Activated CD4-positive, alpha-beta T cell treated with anti-CD3 and anti-CD28 coated beads for 36 hours (primary cell): ENCODE data around the gene ARL5C. TPM values are rescaled to one million over a fixed set of nuclear protein-coding genes. Genes with fewer than 3 reads are reported as not detected.

Experiments used
- ATAC-seq: fragments of 200-7000 bp; cut with Tn5 transposase; one replicate; pipeline ENCODE4 v1.10.0; 2021; ENCODE audit warnings: mild to moderate bottlenecking, moderate library complexity
- CTCF ChIA-PET: fragments of 350-600 bp; sonication (Branson Sonifier 250); formaldehyde crosslinking; loops from one replicate; lab custom pipeline; 2021; ENCODE audit warnings: antibody characterized with exemption; lab: Charles Lee
- POLR2A ChIA-PET: fragments of 350-600 bp; sonication (Branson Sonifier 250); formaldehyde crosslinking; loops from one replicate; lab custom pipeline; 2021; ENCODE audit warnings: antibody characterized with exemption, inconsistent platforms; lab: Charles Lee
- DNase-seq: peaks from one replicate; pipeline ENCODE4 v3.0.0-alpha.2; 2020
- H3K27ac Mint-ChIP-seq: one replicate; pipeline ENCODE4 v1.8.0; 2021; ENCODE audit warnings: mixed read lengths
- H3K27me3 Mint-ChIP-seq: one replicate; pipeline ENCODE4 v1.8.0; 2021; ENCODE audit warnings: mixed read lengths
- H3K36me3 Mint-ChIP-seq: one replicate; pipeline ENCODE4 v1.8.0; 2021; ENCODE audit warnings: low read depth, mixed read lengths
- H3K4me1 Mint-ChIP-seq: one replicate; pipeline ENCODE4 v1.8.0; 2021; ENCODE audit warnings: mixed read lengths
- H3K4me3 Mint-ChIP-seq: one replicate; pipeline ENCODE4 v1.8.0; 2021; ENCODE audit warnings: mild to moderate bottlenecking, moderate library complexity, mixed read lengths
- H3K9me3 Mint-ChIP-seq: one replicate; pipeline ENCODE4 v1.8.0; 2021; ENCODE audit warnings: low read depth, mixed read lengths
- intact Hi-C, 2 experiments: fragments of 100-400 bp; cut with DNase I in 1 of 2; cut with micrococcal nuclease in 1 of 2; formaldehyde crosslinking; loops; one replicate each; pipeline versions ENCODE4 v1.14.2 to v1.15.1; 2022 to 2024; cut with DNase I, micrococcal nuclease
- total RNA-seq, 2 experiments: library from RNA; stranded (reverse); gene quantifications; one replicate each; pipeline ENCODE4 v1.2.3, GENCODE V29; 2021

The ARL5C gene
- total RNA-seq, 2 experiments from 2014 or later: not detected

DNA sequence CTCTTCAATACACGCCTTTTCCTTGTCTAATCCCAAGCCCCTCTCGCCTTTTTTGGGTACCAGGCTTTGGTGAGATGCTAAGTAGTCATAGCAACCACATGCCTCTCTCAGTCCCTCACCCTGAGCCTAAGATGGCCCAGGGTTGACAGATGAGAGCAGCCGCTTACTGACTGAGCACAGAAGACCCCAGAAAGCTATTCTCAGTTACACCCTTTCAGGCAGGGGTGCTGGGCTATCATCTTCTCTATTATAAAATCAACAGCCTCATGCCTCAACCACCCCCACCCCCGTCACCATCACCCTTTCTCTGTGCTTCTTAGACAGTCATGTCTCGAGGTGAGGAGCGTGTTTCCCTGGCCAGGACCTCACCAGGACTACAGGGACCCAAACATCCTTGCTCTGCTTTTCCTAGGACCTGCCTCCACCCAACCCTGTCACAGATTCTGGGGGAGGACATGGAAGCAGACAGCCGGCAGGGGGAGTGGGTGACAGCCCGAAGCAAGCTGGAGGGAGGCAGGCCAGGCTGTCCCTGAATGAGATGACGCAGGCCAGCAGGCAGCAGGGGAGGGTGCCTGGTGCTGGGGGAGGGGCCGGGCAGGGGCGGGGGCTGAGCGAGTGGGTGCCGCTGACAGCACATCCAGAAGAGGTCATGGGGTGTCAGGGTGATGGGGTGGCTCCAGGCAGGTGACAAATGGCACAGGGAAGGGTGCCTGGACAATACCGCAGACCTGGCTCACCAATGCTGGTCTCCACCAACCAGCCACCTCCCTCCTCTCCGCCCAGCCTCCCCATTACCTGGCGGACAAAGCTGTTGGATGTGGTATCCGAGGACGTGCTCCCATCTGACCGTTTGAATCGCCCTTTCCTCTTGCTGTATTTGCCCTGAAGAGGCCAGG is 28.4 kb upstream of the ARL5C start:
- ChIA-PET CTCF (interaction anchor here (0.7 kb wide), 1 partner anchor 51 kb away, joined by 3 read pairs; no protein-coding TSS in a partner anchor), POLR2A (interaction anchor here (1.0 kb wide), 1 partner anchor 23 kb away, joined by 3 read pairs; no protein-coding TSS in a partner anchor)
- no peak for ATAC-seq

DNA sequence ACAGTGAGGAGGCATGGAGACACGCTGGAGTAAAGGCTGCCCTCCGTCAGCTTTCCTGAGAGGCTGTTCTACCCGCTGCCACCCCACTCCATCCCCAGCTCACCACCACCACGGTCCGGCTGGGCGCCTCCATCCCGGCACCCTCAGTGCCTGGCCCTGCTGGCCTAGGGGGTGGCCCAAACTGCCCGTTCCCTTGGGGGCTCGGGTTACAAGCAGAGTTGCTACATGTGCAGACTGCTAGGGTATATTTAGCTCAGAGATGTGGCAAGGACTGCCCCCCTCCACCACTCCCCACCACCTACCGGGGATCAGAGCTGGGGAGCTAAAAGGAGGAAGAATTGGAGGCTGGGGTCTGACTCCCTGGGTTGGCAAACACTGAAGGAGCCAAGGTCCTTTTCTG is 27.4 kb upstream of the ARL5C start:
- H3K9me3 Mint-ChIP-seq: no peaks in the 10 kb centered on the region
- intact Hi-C loops: no loop called here
- H3K36me3 Mint-ChIP-seq: peaks cover 6% of the 10 kb centered on the region
- peaks cover 9% of the 10 kb centered on the region for H3K4me1 Mint-ChIP-seq
- H3K27me3 Mint-ChIP-seq: no peaks in the 10 kb centered on the region
- CTCF ChIA-PET: interaction anchor here (1.3 kb wide), 1 partner anchor 45 kb away, joined by 3 read pairs; no protein-coding TSS in a partner anchor
- DNase-seq (no peak), ATAC-seq (no peak)
- POLR2A ChIA-PET: no interaction called here
- H3K4me3 Mint-ChIP-seq: no peak overlapping the region
- no peak overlapping the region for H3K27ac Mint-ChIP-seq

More for the DNA sequence above, 28.4 kb upstream of the ARL5C start:
- H3K4me1 Mint-ChIP-seq: peaks cover 18% of the 10 kb centered on the region
- H3K36me3 Mint-ChIP-seq: peaks cover 5% of the 10 kb centered on the region
- intact Hi-C loops: no loop called here
- H3K27ac Mint-ChIP-seq: no peak overlapping the region
- no peaks in the 10 kb centered on the region for H3K27me3 Mint-ChIP-seq
- H3K4me3 Mint-ChIP-seq: no peak overlapping the region
- H3K9me3 Mint-ChIP-seq: no peaks in the 10 kb centered on the region
- no peak for DNase-seq

DNA sequence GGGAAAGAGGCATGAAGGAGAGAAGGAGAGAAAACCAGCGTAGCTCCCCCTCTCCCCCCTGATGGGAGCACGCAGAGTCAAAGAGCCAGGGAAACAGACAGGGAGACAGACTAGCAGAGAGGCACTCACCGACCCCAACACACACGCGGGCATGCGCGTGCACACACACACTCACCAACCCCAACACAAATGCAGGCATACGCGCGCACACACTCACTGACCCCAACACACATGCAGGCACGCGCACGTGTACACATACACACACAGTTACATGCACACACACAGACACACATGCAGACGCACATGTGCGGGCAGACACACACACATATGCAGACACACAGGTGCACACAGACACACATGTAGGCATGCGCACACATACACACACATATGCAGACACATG is 26.9 kb upstream of the ARL5C start:
- Mint-ChIP-seq H3K4me3 (no peak overlapping the region), H3K4me1 (peaks cover 5% of the 10 kb centered on the region), H3K9me3 (no peaks in the 10 kb centered on the region), H3K36me3 (peaks cover 6% of the 10 kb centered on the region), H3K27me3 (no peaks in the 10 kb centered on the region), H3K27ac (no peak overlapping the region)
- ATAC-seq (no peak), DNase-seq (no peak)
- ChIA-PET CTCF (interaction anchor here (1.3 kb wide), 1 partner anchor 45 kb away, joined by 3 read pairs; no protein-coding TSS in a partner anchor), POLR2A (no interaction called here)
- intact Hi-C loops: no loop called here

DNA sequence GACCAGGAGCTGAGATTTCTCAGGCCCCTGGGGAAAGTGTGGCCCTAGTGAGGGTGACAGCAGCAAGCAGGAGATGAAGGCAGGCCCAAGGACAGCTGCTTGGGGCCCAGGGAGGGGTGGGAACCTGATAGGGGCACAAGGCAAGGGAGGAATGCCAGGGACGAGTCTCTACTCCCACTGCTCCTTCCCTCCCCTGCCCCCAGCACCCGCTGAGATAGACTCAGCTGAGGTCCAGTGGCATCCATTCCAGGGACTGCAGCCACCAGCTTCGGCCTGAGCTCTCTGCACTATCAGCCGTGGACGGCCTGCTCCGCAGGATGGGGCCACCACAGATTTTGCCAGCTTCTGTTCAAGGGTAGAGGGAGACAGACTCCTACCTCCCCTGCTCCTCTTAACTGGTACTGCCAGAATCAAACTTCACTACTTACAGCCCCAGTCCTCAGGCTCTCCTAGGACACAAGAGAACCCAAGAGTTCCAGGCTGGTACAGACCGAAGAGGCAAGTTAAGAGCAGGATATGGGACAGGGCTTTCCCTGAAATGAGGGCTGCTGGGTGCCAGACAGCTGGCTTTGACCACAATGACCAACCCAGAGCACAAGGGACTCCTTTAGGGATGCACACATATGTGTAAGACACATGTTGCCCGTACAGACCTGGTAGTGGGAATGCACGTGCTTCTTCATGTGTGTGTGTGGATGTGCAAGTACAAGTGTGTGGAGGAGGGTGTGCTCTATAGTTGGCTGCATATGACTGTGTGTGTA is 26.0 kb upstream of the ARL5C start:
- H3K4me3 Mint-ChIP-seq: no peak overlapping the region
- no peak for DNase-seq
- H3K9me3 Mint-ChIP-seq: no peaks in the 10 kb centered on the region
- no peak for ATAC-seq
- ChIA-PET POLR2A (interaction anchor here (0.6 kb wide), 1 partner anchor 437 kb away, joined by 4 read pairs; no protein-coding TSS in a partner anchor), CTCF (interaction anchor here (0.9 to 2.2 kb wide), 5 partner anchors 17 to 46 kb away, joined by 3 to 8 read pairs (median 3); no protein-coding TSS in a partner anchor)
- H3K27me3 Mint-ChIP-seq: no peaks in the 10 kb centered on the region
- peak overlapping the region; percentile 24 for H3K27ac Mint-ChIP-seq
- H3K36me3 Mint-ChIP-seq: peaks cover 10% of the 10 kb centered on the region
- intact Hi-C loops: no loop called here
- peaks cover 4% of the 10 kb centered on the region for H3K4me1 Mint-ChIP-seq

DNA sequence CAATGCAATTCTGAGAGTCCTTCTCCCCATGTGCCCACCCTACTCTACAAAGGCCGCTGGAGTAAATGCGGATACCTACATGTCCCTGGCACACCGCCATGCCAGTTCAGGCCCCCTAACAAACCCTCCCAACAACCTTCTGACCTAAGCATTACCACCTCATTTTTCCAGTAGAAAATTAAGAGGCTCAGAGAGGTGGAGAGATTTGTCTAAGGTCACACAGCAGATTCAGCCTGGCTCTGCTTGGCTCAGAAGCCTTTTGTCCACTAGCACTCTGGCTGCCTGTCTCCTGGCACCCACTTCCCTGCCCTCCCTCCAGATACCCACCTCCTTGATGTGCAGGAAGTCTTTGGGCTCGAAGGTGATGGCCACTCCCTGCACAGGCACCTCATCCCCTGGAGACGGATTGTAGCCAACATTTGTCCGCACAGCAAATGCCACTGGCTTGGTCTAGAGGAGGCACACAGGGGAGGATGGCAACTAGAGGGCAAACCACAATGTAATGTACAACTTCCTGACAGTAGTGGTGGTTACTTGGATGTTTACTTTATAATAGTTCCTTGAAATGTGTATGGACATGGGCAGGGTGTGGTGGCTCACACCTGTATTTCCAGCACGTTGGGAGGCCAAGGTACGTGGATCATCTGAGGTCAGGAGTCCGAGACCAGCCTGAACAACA is 21.3 kb upstream of the ARL5C start:
- CTCF ChIA-PET: interaction anchor here (1.2 kb wide), 1 partner anchor 35 kb away, joined by 4 read pairs; no protein-coding TSS in a partner anchor

DNA sequence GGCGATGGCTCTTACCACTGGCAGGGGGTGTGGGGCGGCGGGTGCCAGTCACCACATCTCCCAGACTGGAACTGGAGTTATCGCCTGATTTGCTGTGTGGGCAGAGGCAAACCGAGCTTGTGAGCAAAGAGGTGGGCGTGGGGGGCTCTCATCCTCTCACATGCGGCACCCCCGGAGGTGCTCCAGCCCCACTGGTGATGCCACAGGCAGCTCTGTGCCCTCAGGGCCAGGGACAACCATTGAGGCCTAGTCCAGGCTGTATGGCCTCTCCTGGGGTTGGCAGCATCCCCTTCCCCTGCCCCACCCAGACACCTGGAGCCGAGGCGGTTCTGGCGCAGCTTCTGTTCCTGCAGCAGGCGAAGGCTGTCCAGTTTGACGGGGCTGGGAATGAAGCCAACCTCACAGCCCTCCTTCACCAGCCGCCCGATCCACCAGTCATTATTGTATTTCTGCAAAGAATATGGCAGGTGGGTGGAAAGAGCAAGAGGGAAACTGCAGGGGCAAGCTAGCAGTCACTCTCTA is 20.6 kb upstream of the ARL5C start:
- H3K4me1 Mint-ChIP-seq: no peaks in the 10 kb centered on the region
- H3K27me3 Mint-ChIP-seq: no peaks in the 10 kb centered on the region
- H3K27ac Mint-ChIP-seq: no peak overlapping the region
- no peak for DNase-seq
- no peaks in the 10 kb centered on the region for H3K9me3 Mint-ChIP-seq
- CTCF ChIA-PET: interaction anchor here (1.2 kb wide), 1 partner anchor 34 kb away, joined by 4 read pairs; no protein-coding TSS in a partner anchor
- peaks cover 24% of the 10 kb centered on the region for H3K36me3 Mint-ChIP-seq
- no peak for ATAC-seq
- intact Hi-C loops: no loop called here
- POLR2A ChIA-PET: no interaction called here
- no peak overlapping the region for H3K4me3 Mint-ChIP-seq

More for the DNA sequence above, 21.3 kb upstream of the ARL5C start:
- no peaks in the 10 kb centered on the region for H3K27me3 Mint-ChIP-seq
- ATAC-seq: no peak
- no peaks in the 10 kb centered on the region for H3K9me3 Mint-ChIP-seq
- H3K27ac Mint-ChIP-seq: no peak overlapping the region
- H3K36me3 Mint-ChIP-seq: peaks cover 26% of the 10 kb centered on the region
- H3K4me3 Mint-ChIP-seq: no peak overlapping the region
- DNase-seq: no peak
- POLR2A ChIA-PET: no interaction called here
- H3K4me1 Mint-ChIP-seq: no peaks in the 10 kb centered on the region
- intact Hi-C loops: no loop called here

DNA sequence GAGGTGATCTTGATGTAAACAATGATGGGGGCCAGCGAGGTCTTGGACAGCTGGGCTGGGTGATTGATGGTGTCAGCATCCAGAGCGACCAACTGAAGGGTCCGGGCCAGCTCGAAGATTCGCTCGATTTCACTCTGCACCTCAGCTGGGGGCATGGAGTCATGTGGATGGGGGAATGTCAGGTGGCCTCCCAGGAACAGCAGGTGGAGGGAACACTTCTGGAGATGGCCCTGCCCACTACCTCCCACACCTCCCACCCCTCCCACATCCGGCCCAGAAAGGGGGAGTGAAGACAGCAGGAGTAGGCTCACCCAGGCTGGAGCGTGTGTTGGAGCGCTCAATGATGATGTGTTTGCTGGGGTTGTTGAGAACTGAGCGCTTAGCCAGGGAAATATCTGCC is 17.8 kb upstream of the ARL5C start:
- ATAC-seq: no peak
- Mint-ChIP-seq H3K36me3 (peaks cover 23% of the 10 kb centered on the region), H3K4me1 (no peaks in the 10 kb centered on the region), H3K4me3 (no peak overlapping the region), H3K9me3 (no peaks in the 10 kb centered on the region), H3K27me3 (no peaks in the 10 kb centered on the region), H3K27ac (no peak overlapping the region)
- ChIA-PET CTCF (interaction anchor here (0.7 to 2.0 kb wide), 5 partner anchors 9 to 52 kb away, joined by 3 to 13 read pairs (median 5); no protein-coding TSS in a partner anchor), POLR2A (interaction anchor here (0.6 kb wide), 1 partner anchor 23 kb away, joined by 5 read pairs; no protein-coding TSS in a partner anchor)
- intact Hi-C loops: no loop called here
- no peak for DNase-seq

DNA sequence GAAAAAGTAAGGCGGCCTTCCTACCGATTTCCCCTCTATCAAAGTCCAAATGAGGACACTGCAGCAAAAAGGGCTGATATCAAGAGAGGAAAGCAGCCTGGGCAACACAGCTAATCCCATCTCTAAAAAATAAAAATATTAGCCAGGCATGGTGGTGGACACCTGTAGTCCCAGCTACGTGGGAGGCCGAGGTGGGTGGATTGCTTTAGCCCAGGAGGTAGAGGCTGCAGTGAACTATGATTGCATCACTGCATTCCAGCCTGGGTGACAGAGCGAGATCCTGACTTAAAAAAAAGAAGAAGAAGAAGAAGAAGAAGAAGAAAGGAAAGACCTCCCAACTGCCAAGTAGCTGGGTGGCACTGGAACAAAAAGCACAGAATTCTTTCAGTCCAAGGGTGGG is 17.1 kb upstream of the ARL5C start:
- Mint-ChIP-seq H3K27ac (no peak overlapping the region), H3K9me3 (no peaks in the 10 kb centered on the region), H3K36me3 (peaks cover 23% of the 10 kb centered on the region), H3K27me3 (no peaks in the 10 kb centered on the region), H3K4me3 (no peak overlapping the region), H3K4me1 (no peaks in the 10 kb centered on the region)
- intact Hi-C loops: no loop called here
- ATAC-seq: no peak
- ChIA-PET CTCF (interaction anchor here (0.7 to 2.0 kb wide), 4 partner anchors 8 to 53 kb away, joined by 3 to 13 read pairs (median 6); no protein-coding TSS in a partner anchor), POLR2A (interaction anchor here (0.6 kb wide), 1 partner anchor 24 kb away, joined by 5 read pairs; no protein-coding TSS in a partner anchor)
- DNase-seq: no peak

DNA sequence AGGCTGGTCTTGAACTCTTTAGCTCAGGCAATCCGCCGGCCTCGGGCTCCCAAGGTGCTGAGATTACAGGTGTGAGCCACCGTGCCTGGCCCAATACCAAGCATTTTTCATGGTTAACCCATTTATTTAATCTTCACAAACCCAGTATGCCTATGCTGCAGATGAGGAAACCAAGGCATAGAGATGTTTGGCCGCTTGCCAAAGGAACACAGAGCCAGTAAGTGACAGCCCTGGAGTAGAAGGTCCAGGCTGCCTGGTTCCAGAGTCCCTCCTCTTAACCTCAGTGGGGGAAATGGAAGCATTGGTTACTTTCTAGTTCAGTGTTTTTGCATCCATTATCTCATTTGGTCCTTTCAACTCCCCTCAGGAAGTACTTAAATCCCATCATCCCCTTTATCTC is 15.3 kb upstream of the ARL5C start:
- no peaks in the 10 kb centered on the region for H3K27me3 Mint-ChIP-seq
- no peaks in the 10 kb centered on the region for H3K4me1 Mint-ChIP-seq
- POLR2A ChIA-PET: no interaction called here
- H3K4me3 Mint-ChIP-seq: no peak overlapping the region
- H3K27ac Mint-ChIP-seq: no peak overlapping the region
- CTCF ChIA-PET: no interaction called here
- H3K9me3 Mint-ChIP-seq: no peaks in the 10 kb centered on the region
- intact Hi-C loops: no loop called here
- DNase-seq: no peak
- peaks cover 25% of the 10 kb centered on the region for H3K36me3 Mint-ChIP-seq
- ATAC-seq: no peak

DNA sequence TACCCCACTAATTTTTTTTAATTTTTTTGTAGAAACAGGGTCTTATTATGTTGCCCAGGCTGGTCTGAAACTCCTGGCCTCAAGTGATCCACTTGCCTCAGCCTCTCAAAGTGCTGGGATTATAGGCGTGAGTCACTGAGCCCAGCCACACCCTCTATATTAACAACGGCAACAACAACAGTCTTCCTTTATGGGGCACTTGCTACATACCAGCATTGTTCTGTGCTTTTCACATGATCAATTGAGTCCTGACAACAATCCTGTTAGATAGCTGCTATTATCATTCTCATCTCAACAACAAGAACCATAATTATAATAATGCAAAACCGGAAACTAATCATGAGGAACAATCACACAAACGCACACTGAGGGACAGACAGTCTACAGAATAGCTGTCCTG is 12.6 kb upstream of the ARL5C start:
- peaks cover 4% of the 10 kb centered on the region for H3K4me1 Mint-ChIP-seq

More for the DNA sequence above, 12.6 kb upstream of the ARL5C start:
- CTCF ChIA-PET: interaction anchor here (0.6 to 0.7 kb wide), 2 partner anchors 33 to 61 kb away, joined by 3 to 4 read pairs; no protein-coding TSS in a partner anchor
- DNase-seq (no peak), ATAC-seq (no peak)
- intact Hi-C loops: no loop called here
- no peaks in the 10 kb centered on the region for H3K27me3 Mint-ChIP-seq
- no peak overlapping the region for H3K4me3 Mint-ChIP-seq
- no peak overlapping the region for H3K27ac Mint-ChIP-seq
- peaks cover 15% of the 10 kb centered on the region for H3K36me3 Mint-ChIP-seq
- POLR2A ChIA-PET: no interaction called here
- no peaks in the 10 kb centered on the region for H3K9me3 Mint-ChIP-seq
